Skeletal muscle cell (primary cell): ENCODE data around the gene AGO3.
"Not testable (repeated sequence)": the region's sequence is repeated elsewhere in the genome, so short reads cannot be mapped to it uniquely, and the experiment has no call there.

Source experiments
- DNase-seq: peaks from one replicate; pipeline ENCODE4 v3.0.0-alpha.2; 2010; ENCODE audit warnings: low read depth
- H3K4me3 ChIP-seq: 2 replicates; pipeline ENCODE4 v1.5.1; 2011; ENCODE audit warnings: low read depth, mild to moderate bottlenecking, control low read depth, low read length, moderate library complexity

Gene AGO3

GRCh38 chr1:35930593-35931445, at the start of gene AGO3:
AGO3 (plus strand) TSS chr1:35931105; CDS start chr1:35931427, 322 bp downstream.
- peak; percentile 32 for DNase-seq
- H3K4me3 ChIP-seq, result peak within 1 kb of the TSS; percentile 81

DNA sequence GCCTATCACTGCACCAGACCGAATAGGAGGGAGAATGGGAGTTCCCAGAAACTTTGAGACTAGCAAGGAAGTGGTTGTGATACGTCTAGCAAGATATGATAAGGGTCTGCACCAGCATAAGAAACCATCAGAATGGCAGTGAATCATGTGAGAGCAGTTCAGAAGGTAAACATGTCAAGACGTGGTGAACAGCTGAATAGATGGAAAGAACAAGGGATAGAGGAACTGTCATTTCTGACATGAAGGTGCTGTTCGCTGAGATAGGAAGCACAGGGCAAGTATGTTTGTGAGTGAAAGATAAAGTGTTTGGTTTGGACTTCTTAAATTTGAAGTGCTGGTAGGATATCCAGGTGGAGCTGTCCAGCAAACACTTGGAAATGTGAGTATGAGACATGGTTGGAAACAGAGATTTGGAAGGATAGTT, 49.0 kb upstream of the AGO3 start:
- no peak for DNase-seq
- no peak overlapping the region for H3K4me3 ChIP-seq

DNA sequence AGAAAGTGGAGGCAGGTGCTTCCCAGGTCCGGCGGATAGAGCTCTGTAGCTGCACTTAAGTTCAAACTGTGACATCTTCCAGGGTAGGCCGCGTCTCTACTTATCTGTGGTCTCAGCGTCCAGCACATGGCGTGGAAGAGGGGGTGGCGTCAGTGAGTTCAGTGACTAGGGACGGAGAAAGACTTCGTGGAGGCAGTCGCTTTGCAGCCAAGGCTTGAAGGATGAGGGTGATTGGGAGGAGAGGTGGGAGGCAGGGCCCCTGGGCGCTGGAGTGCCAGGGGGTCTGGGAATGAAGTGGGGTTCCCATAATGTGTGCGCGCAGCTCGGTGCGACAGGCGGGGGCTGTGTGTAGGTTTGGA, 48.3 kb upstream of the AGO3 start:
- DNase-seq, result no peak
- peak overlapping the region; percentile 77 for H3K4me3 ChIP-seq

DNA sequence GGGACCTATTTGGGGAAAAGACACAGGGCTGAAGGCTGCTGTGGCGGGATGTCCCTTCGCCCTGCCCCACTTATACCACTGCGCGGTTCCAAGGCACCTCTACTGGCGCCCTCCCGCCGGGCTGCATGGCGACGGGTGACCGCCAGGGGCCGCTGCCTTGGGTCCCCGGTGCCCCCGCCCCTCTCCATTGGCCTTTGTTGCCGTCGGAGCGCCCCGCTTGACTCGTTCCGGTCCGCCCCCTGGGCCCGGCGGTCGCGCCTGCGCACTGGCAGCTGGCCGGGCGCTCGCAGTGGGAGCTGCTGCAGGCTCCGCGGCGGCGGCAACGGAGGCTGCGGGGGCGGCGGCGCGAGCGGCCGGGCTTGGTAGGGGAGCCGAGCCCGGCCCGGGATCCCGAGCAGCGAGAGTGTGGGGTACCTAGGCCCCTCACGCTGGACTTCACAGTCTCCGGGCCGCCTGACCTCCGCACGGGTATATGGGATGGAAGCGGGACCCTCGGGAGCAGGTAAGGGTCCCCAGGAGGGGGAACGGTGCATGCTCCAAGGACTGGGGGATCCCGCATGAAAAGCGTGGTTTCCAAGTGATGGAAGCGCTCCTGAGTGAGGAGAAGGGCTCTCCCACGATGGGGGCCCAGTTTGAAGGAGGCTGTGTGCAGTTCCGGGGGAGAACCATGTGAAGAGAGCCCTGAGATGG, 47.8 kb upstream of the AGO3 start, which contains the start of gene AGO1:
Gene AGO1, plus strand, starts transcription at position 265 of the 690 bp plus-strand sequence. Its CDS starts 213 bp downstream, at position 478.
- peak within 1 kb of the TSS; percentile 77 for H3K4me3 ChIP-seq
- DNase-seq, result peak; percentile 61

GRCh38 chr1:35883635-35884101, 47.2 kb upstream of the AGO3 start:
- no peak for DNase-seq
- H3K4me3 ChIP-seq, result peak overlapping the region; percentile 77

DNA sequence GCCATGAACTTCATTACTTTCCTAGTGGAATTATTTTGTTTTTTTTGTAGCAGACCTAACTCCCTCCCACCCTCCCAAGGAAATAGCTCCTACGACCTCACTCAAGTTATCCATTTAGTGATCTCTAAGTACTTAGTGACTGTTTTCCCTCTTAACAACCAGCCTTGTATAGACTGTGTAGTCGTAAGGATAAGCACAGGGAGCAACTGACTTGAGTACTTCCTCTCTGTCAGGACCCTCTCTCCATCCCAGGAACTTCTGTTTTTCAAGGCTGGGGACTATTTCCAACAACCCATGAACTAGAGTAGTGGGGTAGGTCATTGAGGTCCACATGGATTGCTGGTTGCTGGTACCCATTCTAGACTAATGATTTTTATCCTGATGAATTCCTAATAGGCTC, 46.0 kb upstream of the AGO3 start:
- H3K4me3 ChIP-seq, result no peak overlapping the region
- DNase-seq, result no peak

DNA sequence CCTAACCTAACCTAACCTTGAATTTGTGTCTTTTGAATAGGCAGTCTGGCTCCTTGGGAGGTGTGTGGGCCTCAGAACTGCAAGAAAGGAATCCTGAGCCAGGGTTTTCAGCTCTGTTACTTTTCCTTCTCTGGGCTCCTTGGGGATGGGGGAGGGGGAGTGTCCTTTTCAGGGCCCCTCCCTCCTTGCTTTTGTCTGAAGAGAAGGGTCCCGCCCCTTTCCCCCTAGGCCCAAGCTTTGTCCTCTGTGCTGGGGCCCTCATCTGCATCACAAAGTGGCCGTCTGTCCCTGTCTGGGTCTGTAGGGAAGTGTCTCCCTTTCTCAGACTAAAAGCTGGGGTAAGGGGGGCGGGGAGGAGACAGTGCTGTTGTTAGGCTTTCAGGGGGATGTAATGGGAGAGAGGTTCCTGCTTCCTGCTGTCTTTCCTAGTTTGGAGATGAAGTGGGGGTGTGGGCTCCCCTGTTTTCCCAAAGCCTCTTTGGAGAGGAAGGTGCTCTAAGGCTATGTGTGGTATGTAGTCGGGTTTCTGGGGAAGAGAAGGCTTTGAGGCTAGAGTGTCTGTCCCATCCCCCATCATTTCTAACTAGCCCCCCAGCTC, 44.8 kb upstream of the AGO3 start:
- no peak for DNase-seq
- H3K4me3 ChIP-seq, result no peak overlapping the region

DNA sequence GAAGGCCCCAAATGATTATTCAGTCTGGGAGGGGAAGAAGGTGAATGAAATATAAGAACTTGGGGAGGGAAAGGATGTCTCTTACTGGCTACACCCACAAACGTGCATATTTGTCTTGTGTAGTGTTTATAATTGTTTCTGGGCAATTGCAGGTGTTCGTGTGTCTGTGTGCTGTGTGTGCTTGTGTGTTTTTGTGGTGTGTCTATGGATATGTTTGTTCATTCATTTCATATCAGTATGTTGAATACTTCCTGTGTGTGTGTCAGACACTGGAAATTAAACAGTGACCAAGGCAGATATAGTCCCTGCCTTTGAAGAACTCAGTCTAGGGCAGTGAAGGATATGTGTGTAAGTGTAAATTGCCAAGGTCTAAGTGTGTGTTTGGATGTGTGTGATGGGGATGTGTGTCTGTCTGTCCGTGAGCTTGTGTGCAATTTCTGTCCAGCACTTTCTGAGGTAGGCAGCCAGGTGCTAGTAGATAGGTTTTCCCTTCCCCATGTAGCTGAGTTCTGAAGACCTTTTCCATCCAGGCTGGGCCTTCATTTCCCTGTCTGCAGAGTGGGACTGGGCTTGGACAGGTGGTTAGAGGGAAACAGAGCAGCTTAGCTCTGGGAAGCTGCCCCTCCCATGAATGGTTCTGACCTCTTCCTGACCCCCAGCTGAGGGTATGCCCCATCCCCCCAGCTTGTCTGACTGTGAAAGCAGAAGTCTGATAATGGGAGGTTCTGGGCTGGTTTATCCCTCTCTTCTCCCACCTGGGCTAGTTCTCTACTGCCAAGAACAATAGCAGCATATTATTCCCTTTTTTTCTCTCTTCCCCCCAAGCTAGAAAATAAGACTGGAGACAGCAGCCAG, 44.1 kb upstream of the AGO3 start:
- no peak overlapping the region for H3K4me3 ChIP-seq
- no peak for DNase-seq

GRCh38 chr1:35887508-35887907, 43.4 kb upstream of the AGO3 start:
- no peak for DNase-seq
- no peak overlapping the region for H3K4me3 ChIP-seq

- DNase-seq, result no peak
- H3K4me3 ChIP-seq, result no peak overlapping the region
These were observed 42.6 kb upstream of the AGO3 start for GRCh38 chr1:35888255-35888654.

- not testable (repeated sequence) for H3K4me3 ChIP-seq, DNase-seq
These were observed 41.9 kb upstream of the AGO3 start for GRCh38 chr1:35888981-35889380.

DNA sequence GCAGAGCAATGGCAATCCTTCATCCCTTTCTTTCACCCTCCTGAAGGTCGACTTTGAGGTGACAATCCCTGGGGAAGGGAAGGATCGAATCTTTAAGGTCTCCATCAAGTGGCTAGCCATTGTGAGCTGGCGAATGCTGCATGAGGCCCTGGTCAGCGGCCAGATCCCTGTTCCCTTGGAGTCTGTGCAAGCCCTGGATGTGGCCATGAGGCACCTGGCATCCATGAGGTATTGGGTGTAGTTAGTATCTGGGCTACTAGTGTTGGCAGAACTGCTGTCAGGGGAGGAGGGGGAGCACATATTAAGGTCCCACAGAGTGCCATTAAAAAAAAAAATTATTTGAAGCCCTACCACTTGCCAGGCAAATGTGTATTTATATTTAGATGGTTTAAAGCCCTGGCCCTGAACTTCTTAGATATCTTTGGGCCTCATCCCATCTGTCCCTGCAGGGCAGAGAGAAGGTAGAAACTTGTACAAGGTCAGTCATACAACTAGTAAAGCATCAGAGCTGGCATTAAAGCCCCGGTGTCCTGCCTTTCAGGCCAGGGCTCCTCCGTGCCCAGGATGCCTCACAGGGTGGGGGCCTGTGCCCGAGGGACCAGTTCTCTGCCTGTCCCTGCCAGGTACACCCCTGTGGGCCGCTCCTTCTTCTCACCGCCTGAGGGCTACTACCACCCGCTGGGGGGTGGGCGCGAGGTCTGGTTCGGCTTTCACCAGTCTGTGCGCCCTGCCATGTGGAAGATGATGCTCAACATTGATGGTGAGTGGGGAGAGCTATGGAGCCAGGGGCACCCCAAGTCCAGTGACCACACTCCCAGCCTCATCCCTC, 37.6 kb upstream of the AGO3 start:
- no peak for DNase-seq

GRCh38 chr1:35894183-35894582, 36.7 kb upstream of the AGO3 start:
- no peak for DNase-seq
- no peak overlapping the region for H3K4me3 ChIP-seq

More for the DNA sequence above, 37.6 kb upstream of the AGO3 start:
- no peak overlapping the region for H3K4me3 ChIP-seq

DNA sequence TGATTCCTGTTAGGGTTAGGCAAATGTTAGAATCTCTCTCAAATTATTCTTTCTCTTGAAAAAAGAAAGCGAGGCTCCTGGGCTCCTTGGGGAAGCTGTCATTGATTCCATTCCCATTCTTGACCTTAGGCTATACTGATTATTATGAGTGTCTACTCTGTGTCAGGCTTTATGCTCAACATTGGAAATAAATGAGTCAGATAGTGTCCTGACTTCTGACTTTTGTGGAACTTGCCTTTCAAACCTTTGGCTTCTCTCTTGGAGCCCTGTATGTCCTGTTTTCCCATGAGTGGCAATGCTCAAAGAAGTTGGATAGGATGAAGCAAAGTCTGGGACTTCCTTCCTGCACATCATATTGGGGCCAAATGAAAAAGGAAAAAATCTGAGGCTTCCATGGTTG, 36.2 kb upstream of the AGO3 start:
- no peak overlapping the region for H3K4me3 ChIP-seq
- no peak for DNase-seq

GRCh38 chr1:35899941-35900340, 31.0 kb upstream of the AGO3 start:
- DNase-seq, result no peak
- no peak overlapping the region for H3K4me3 ChIP-seq

- H3K4me3 ChIP-seq, result no peak overlapping the region
- DNase-seq, result no peak
These were observed 29.7 kb upstream of the AGO3 start for GRCh38 chr1:35901235-35901634.

GRCh38 chr1:35902671-35903070, 28.2 kb upstream of the AGO3 start:
- no peak for DNase-seq

GRCh38 chr1:35914717-35915116, 16.2 kb upstream of the AGO3 start:
- no peak overlapping the region for H3K4me3 ChIP-seq
- no peak for DNase-seq

More at GRCh38 chr1:35902671-35903070, 28.2 kb upstream of the AGO3 start:
- no peak overlapping the region for H3K4me3 ChIP-seq
